ENCODE data around the gene IQCB1. TPM values are rescaled to one million over a fixed set of nuclear protein-coding genes. Genes with fewer than 3 reads are reported as not detected.

IQCB1 gene
- total and polyA plus RNA-seq, 11 donors = 5.1 to 10.3 (median 6.3) TPM

GRCh38 chr3:121817753-121818152 is 17.1 kb downstream of the IQCB1 start:
- DNase-seq (peak in 1 of 5 donors; percentile 19), ATAC-seq (no peak)
- peaks cover 0 to 50% (median 20%) of the 10 kb centered on the region in 9 donors for H3K36me3 ChIP-seq
- H3K4me3 ChIP-seq = no peak overlapping the region
- no peak for TF ChIP-seq CTCF (IDR thresholded peaks at IDR 0.05)
- TF ChIP-seq POLR2A (IDR thresholded peaks at IDR 0.05) = no peak
- H3K4me1 ChIP-seq = peaks cover 0 to 14% (median 0%) of the 10 kb centered on the region in 12 donors
- H3K27ac ChIP-seq = no peak overlapping the region
- intact Hi-C loops (cut with DNase I) = no loop called here
- H3K9me3 ChIP-seq = peaks cover 0 to 17% (median 2%) of the 10 kb centered on the region in 12 donors
- H3K27me3 ChIP-seq = no peaks in the 10 kb centered on the region

- ATAC-seq (no peak), DNase-seq (no peak)
- Histone ChIP-seq H3K36me3 (peaks cover 0 to 60% (median 45%) of the 10 kb centered on the region in 9 donors), H3K4me1 (no peaks in the 10 kb centered on the region), H3K27me3 (no peaks in the 10 kb centered on the region), H3K4me3 (no peak overlapping the region), H3K27ac (no peak overlapping the region), H3K9me3 (no peaks in the 10 kb centered on the region)
- WGBS, 4 donors = 0 to 50% (median 25%) methylated on average over 1 of the region's 1 CpG
- intact Hi-C loops (cut with DNase I) = no loop called here
- TF ChIP-seq CTCF (IDR thresholded peaks at IDR 0.05) (no peak), POLR2A (IDR thresholded peaks at IDR 0.05) (no peak)
Observed at GRCh38 chr3:121809249-121809648, 25.6 kb downstream of the IQCB1 start.

GRCh38 chr3:121803771-121804320 is 31.0 kb downstream of the IQCB1 start:
- H3K9me3 ChIP-seq = no peaks in the 10 kb centered on the region
- no peaks in the 10 kb centered on the region for H3K27me3 ChIP-seq
- no peak overlapping the region for H3K4me3 ChIP-seq
- no peak for ATAC-seq
- H3K27ac ChIP-seq = no peak overlapping the region
- no peak for TF ChIP-seq POLR2A (IDR thresholded peaks at IDR 0.05)
- no peak for TF ChIP-seq CTCF (IDR thresholded peaks at IDR 0.05)
- intact Hi-C loops (cut with DNase I) = no loop called here
- peaks cover 0 to 4% (median 0%) of the 10 kb centered on the region in 12 donors for H3K4me1 ChIP-seq
- WGBS, 4 donors = 91 to 96% (median 95%) methylated on average over 2 of the region's 2 CpGs
- peaks cover 0 to 55% (median 34%) of the 10 kb centered on the region in 9 donors for H3K36me3 ChIP-seq
- DNase-seq = no peak

GRCh38 chr3:121800906-121801305 is 34.0 kb downstream of the IQCB1 start:
- H3K4me1 ChIP-seq = peaks cover 0 to 4% (median 0%) of the 10 kb centered on the region in 12 donors
- intact Hi-C loops (cut with DNase I) = loop anchor here in 1 of 10 donors (1.0 kb wide), 1 partner anchor 24 kb away; no protein-coding TSS in a partner anchor
- ATAC-seq (no peak), DNase-seq (no peak)
- no peaks in the 10 kb centered on the region for H3K9me3 ChIP-seq
- H3K27ac ChIP-seq = no peak overlapping the region
- H3K36me3 ChIP-seq = peaks cover 0 to 59% (median 32%) of the 10 kb centered on the region in 9 donors
- no peak overlapping the region for H3K4me3 ChIP-seq
- TF ChIP-seq POLR2A (IDR thresholded peaks at IDR 0.05) (no peak), CTCF (IDR thresholded peaks at IDR 0.05) (no peak)
- H3K27me3 ChIP-seq = no peaks in the 10 kb centered on the region

All from heart left ventricle (tissue), 16 donors.